Ramos (cell line): ENCODE results near the gene GASK1B.

Source experiments
- in situ Hi-C: fragments of 300-500 bp; cut with MboI; formaldehyde crosslinking; loops from one replicate; pipeline ENCODE4 v1.14.3; 2022; ENCODE audit warnings: low sequenced_read_pairs; ENCODE audit not compliant: unreplicated experiment

Gene GASK1B

GRCh38 chr4:158155656-158156356 lies 17.0 kb downstream of the GASK1B start:
- in situ Hi-C loops, result no loop called here

GRCh38 chr4:158147151-158147550 lies 25.7 kb downstream of the GASK1B start:
- in situ Hi-C loops, result no loop called here

- in situ Hi-C loops, result no loop called here
Observed at GRCh38 chr4:158146736-158147135, 26.1 kb downstream of the GASK1B start.

- in situ Hi-C loops, result no loop called here
Observed at GRCh38 chr4:158139086-158139485, 33.7 kb downstream of the GASK1B start.

GRCh38 chr4:158134222-158134621 lies 38.6 kb downstream of the GASK1B start:
- in situ Hi-C loops, result no loop called here

GRCh38 chr4:158133551-158133950 lies 39.3 kb downstream of the GASK1B start:
- in situ Hi-C loops, result no loop called here

- in situ Hi-C loops, result no loop called here
Observed at GRCh38 chr4:158131027-158131426, 41.8 kb downstream of the GASK1B start.

- in situ Hi-C loops, result no loop called here
Observed at GRCh38 chr4:158130204-158130603, 42.6 kb downstream of the GASK1B start.

GRCh38 chr4:158129694-158130093 lies 43.1 kb downstream of the GASK1B start:
- in situ Hi-C loops, result no loop called here

- in situ Hi-C loops, result no loop called here
Observed at GRCh38 chr4:158128540-158128939, 44.3 kb downstream of the GASK1B start.

- in situ Hi-C loops, result no loop called here
Observed at GRCh38 chr4:158125310-158125709, 47.5 kb downstream of the GASK1B start.
